ENCODE results near the gene KMT2B.
A peak's percentile ranks its signal among the peaks of the same experiment; 100 is the strongest.

Gene KMT2B

GRCh38 chr19:35717665-35718344 lies at the start of gene KMT2B:
TSS of gene KMT2B (plus strand) at chr19:35718003. CDS start at chr19:35718019, 16 bp downstream.
- peak within 1 kb of the TSS; percentile 60 to 90 for H3K4me3 ChIP-seq (replicated peaks in 1 of 2; ENCODE audit: low read depth in 2 of 2, low read length in 2 of 2)
- no peak for TF ChIP-seq CTCF (IDR thresholded peaks at IDR 0.05; ENCODE audit: low read depth, low read length)
- peak in 1 of 2 donors; percentile 98 for DNase-seq (ENCODE audit: low read depth in 2 of 2)

- DNase-seq (ENCODE audit: low read depth in 2 of 2) = no peak
- no peak overlapping the region for H3K4me3 ChIP-seq (replicated peaks in 1 of 2; ENCODE audit: low read depth in 2 of 2, low read length in 2 of 2)
- no peak for TF ChIP-seq CTCF (IDR thresholded peaks at IDR 0.05; ENCODE audit: low read depth, low read length)
Observed at GRCh38 chr19:35669566-35669965, 48.2 kb upstream of the KMT2B start.

DNA sequence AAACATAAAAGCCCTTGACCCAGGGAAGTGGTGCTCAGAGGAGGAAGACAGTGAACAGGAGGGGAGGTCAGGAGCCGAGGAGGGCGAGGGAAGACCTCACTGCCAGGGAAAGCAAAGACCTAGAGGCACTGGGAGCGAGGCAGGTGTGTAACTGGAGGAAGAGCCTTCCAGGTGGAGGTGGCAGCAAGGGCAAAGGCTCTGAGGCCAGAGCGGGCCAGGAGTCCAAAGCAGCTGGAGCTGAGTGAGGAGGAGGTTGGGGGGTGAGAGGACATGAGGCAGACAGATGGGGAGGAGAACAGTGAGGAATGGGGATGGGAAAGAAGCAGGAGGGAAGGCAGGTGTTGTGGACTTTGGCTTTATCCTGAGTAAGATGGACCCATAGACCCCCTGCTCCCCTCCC lies 47.8 kb upstream of the KMT2B start:
- DNase-seq (ENCODE audit: low read depth in 2 of 2) = no peak
- no peak for TF ChIP-seq CTCF (IDR thresholded peaks at IDR 0.05; ENCODE audit: low read depth, low read length)
- no peak overlapping the region for H3K4me3 ChIP-seq (replicated peaks in 1 of 2; ENCODE audit: low read depth in 2 of 2, low read length in 2 of 2)

DNA sequence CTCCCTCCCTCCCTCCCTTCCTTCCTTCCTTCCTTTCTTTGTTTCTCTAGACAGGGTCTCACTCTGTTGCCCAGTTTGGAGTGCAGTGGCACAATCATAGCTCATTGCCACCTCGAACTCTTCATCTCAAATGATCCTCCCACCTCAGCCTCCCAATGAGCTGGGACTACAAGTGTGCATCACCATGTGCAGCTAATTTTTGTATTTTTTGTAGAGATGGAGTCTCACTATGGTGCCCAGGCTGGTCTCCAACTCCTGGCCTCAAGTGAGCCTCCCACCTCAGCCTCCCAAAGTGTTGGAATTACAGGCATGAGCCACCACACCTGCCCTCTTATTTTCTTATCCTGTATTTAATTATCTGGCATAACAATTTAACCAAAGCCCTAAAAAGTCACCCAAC lies 47.1 kb upstream of the KMT2B start:
- no peak for TF ChIP-seq CTCF (IDR thresholded peaks at IDR 0.05; ENCODE audit: low read depth, low read length)
- no peak overlapping the region for H3K4me3 ChIP-seq (replicated peaks in 1 of 2; ENCODE audit: low read depth in 2 of 2, low read length in 2 of 2)
- no peak for DNase-seq (ENCODE audit: low read depth in 2 of 2)

DNA sequence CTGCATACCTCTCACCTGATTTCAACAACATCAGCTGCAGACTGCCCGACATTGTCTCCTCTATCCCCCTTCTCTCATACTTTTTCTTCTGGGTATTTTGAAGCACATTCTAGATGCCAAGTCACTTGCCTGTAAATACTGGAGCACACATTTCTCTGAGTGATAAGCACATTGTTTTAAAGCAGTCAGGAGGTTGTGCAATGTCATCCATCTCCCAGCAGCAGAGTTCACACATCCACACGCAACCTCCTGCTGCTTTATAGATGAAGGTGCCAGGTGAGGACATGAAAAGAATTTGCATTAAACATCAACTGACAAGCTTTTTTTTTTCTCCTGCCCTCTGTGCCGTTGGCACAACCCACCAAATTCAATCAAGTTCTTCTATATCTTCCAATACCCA lies 46.0 kb upstream of the KMT2B start:
- no peak for TF ChIP-seq CTCF (IDR thresholded peaks at IDR 0.05; ENCODE audit: low read depth, low read length)
- no peak overlapping the region for H3K4me3 ChIP-seq (replicated peaks in 1 of 2; ENCODE audit: low read depth in 2 of 2, low read length in 2 of 2)
- peak; percentile 6 to 45 for DNase-seq (ENCODE audit: low read depth in 2 of 2)

DNA sequence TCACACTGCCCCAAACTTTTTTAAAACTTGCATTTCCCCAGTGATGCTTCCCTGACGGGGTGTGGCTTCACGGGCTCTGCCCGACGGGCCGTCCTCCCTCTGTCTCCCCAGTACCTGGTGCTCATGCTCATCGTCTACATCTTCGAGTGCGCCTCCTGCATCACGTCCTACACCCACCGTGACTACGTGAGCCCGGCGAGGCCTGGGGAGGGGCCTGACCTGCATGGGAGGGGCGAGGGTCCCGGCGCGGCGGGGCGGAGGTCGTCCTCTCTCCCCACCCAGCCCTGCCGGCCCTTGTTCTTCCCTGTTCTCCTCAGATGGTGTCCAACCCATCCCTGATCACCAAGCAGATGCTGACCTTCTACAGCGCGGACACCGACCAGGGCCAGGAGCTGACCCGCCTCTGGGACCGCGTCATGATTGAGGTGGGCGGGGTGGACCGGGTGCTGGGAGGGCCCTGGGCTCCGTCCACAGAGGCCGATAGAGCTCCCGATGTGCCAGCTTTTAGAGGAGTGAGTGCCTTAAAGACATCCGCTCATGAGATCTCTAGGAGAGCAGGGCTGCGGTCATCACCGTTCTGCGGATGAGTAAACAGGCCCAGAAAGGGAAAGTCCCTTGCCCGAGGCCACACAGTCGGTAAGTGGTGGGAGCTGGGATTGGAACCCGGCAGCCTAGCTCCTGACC lies 44.5 kb upstream of the KMT2B start:
- TF ChIP-seq CTCF (IDR thresholded peaks at IDR 0.05; ENCODE audit: low read depth, low read length) = no peak
- peak; percentile 58 to 74 for DNase-seq (ENCODE audit: low read depth in 2 of 2)
- H3K4me3 ChIP-seq (replicated peaks in 1 of 2; ENCODE audit: low read depth in 2 of 2, low read length in 2 of 2) = peak overlapping the region; percentile 41 to 58
